K562 (cell line): ENCODE measurements around the gene SP6. TPM values are rescaled to one million over a fixed set of nuclear protein-coding genes. Genes with fewer than 3 reads are reported as not detected.

Experiments
- AFF4 ChIP-seq: sonication (generic); formaldehyde crosslinking; IDR thresholded peaks from 2 replicates; pipeline ENCODE4 v1.8.0; 2023; ENCODE audit warnings: mild to moderate bottlenecking, missing genetic modification reagents
- CBX5 ChIP-seq: IDR thresholded peaks from 2 replicates; pipeline ENCODE4 v1.6.1; 2014; ENCODE audit warnings: low read depth, borderline replicate concordance
- EZH2 ChIP-seq: IDR thresholded peaks from 2 replicates; pipeline ENCODE4 v1.6.1; 2012; ENCODE audit warnings: low read depth, mild to moderate bottlenecking, inconsistent platforms, low read length, borderline replicate concordance
- KHSRP ChIP-seq: fragments of 450-650 bp; IDR thresholded peaks from 2 replicates; pipeline ENCODE4 v1.6.1; 2017
- LEF1 ChIP-seq: fragments of 450-650 bp; IDR thresholded peaks from 2 replicates; pipeline ENCODE4 v1.6.1; 2016; ENCODE audit warnings: mild to moderate bottlenecking
- MCM3 ChIP-seq: fragments of 450-650 bp; IDR thresholded peaks from 2 replicates; pipeline ENCODE4 v1.6.1; 2016
- MYBL2 ChIP-seq, 2 experiments: fragments of 450-650 bp in 1 of 2; sonication (generic) in 1 of 2; formaldehyde crosslinking in 1 of 2; IDR thresholded peaks; 2 replicates each; pipeline versions ENCODE4 v1.6.1 to v1.8.1; 2017 to 2022; ENCODE audit warnings: borderline replicate concordance in 1 of 2, inconsistent platforms in 1 of 2, low read depth in 1 of 2, mild to moderate bottlenecking in 1 of 2, missing genetic modification reagents in 1 of 2, moderate library complexity in 1 of 2
- PCBP2 ChIP-seq: fragments of 200-400 bp; formaldehyde crosslinking; IDR thresholded peaks from 2 replicates; pipeline ENCODE4 v1.6.1; 2018; ENCODE audit warnings: low read length, low read depth, mild to moderate bottlenecking, moderate library complexity; ENCODE audit not compliant: poor library complexity, severe bottlenecking
- PML ChIP-seq: IDR thresholded peaks from 2 replicates; pipeline ENCODE4 v1.6.1; 2012; ENCODE audit warnings: low read length, inconsistent platforms
- RBFOX2 ChIP-seq: fragments of 200-400 bp; formaldehyde crosslinking; IDR thresholded peaks from 2 replicates; pipeline ENCODE4 v1.6.1; 2017; ENCODE audit warnings: low read depth, mild to moderate bottlenecking, low read length, moderate library complexity
- RUNX1 ChIP-seq: sonication (generic); IDR thresholded peaks from 2 replicates; pipeline ENCODE4 v1.6.1; 2016; ENCODE audit warnings: antibody characterized with exemption, low read depth
- SRSF7 ChIP-seq: fragments of 200-400 bp; formaldehyde crosslinking; optimal IDR thresholded peaks from 2 replicates; pipeline ENCODE3; 2017; ENCODE audit warnings: mild to moderate bottlenecking, low read depth, low read length
- TCF7L2 ChIP-seq: fragments of 150-350 bp; IDR thresholded peaks from 2 replicates; pipeline ENCODE4 v1.6.1; 2016; ENCODE audit warnings: low read depth, mild to moderate bottlenecking, low read length, moderate library complexity
- TFAM ChIP-seq: fragments of 250-450 bp; sonication (Bioruptor Pico); conservative IDR thresholded peaks from 2 replicates; pipeline ENCODE4 v1.5.0; 2021; ENCODE audit warnings: mild to moderate bottlenecking, moderate library complexity
- ZBED1 ChIP-seq: IDR thresholded peaks from 2 replicates; pipeline ENCODE4 v1.6.1; 2014
- ZNF217 ChIP-seq: sonication (generic); formaldehyde crosslinking; IDR thresholded peaks from 2 replicates; pipeline ENCODE4 v1.8.0; 2022; ENCODE audit warnings: mild to moderate bottlenecking, missing genetic modification reagents
- ZNF277 ChIP-seq: fragments of 250-450 bp; sonication (Bioruptor Pico); IDR thresholded peaks from 2 replicates; pipeline ENCODE4 v1.8.0; 2022; ENCODE audit warnings: inconsistent platforms, mild to moderate bottlenecking, moderate library complexity, borderline replicate concordance
- ZNF561 ChIP-seq: fragments of 450-650 bp; formaldehyde crosslinking; conservative IDR thresholded peaks from 2 replicates; pipeline ENCODE4 v1.4.0; 2020; ENCODE audit warnings: mild to moderate bottlenecking, moderate library complexity
- ZNF583 ChIP-seq: fragments of 250-450 bp; sonication (Bioruptor Pico); IDR thresholded peaks from 2 replicates; pipeline ENCODE4 v1.4.0; 2020
- ZNF609 ChIP-seq: sonication (generic); formaldehyde crosslinking; IDR thresholded peaks from 2 replicates; pipeline ENCODE4 v1.8.1; 2023; ENCODE audit warnings: missing genetic modification reagents, mild to moderate bottlenecking, borderline replicate concordance
- polyA plus RNA-seq, 8 experiments: library from polyadenylated mRNA; depleted of rRNA in 4 of 8; stranded (reverse) in 5 of 8; unstranded in 3 of 8; fragments of >200 nt; fragmentation: Nextera tagmentation in 2 of 8; fragmentation: Illumina TruSeq in 1 of 8; extraction: Ambion mirVana in 2 of 8; extraction: Trizol in 1 of 8; gene quantifications; 2 replicates each; pipeline versions ENCODE4 v1.2.1 to v1.2.3, GENCODE V29; 2011 to 2014; ENCODE audit warnings: inconsistent platforms in 1 of 8, missing spikeins in 1 of 8
- total RNA-seq, 7 experiments: library from RNA; depleted of rRNA in 6 of 7; stranded (reverse); fragments of >200 nt in 6 of 7; fragmentation: Illumina TruSeq in 2 of 7; extraction: Trizol in 2 of 7; gene quantifications; 2 replicates each; pipeline versions ENCODE4 v1.2.1 to v1.2.3, GENCODE V29; 2011 to 2021; ENCODE audit warnings: low replicate concordance in 1 of 7

Gene SP6
- total and polyA plus RNA-seq, 9 of the 15 experiments (the other 6 are each of a cell fraction or from before 2014, with no cell fraction given): 0.11 to 7.9 (median 2.2) TPM

DNA sequence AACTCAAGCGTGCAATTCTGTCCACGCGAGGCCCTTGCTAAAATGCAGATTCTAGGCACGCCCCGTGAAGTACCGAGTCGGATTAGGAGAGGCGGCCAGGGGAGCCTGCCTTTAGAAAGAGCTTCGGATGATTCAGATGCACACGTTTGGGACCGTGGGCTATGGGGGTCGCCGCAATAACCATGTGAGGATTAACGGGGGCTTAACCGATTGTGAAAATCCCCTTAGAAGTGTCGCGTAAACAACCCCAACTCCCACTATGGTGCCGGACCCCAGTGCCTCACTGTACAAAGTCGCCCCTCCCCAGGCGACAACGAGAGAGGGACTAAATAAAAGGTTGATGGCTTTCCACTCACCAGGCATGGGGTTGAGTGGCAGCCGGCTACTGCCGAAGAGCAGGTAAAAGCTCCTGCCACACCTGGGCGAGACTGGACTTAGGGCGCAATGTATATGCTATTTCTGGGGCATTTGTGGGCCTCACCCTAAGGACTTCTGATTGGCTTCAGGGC is 44.4 kb upstream of the SP6 start (continued):
- TF ChIP-seq ZBED1 (no peak), LEF1 (no peak), RBFOX2 (0 out of 2 replicates have a peak, but pooled peaks have one; percentile 23), CBX5 (no peak), EZH2 (no peak), ZNF583 (CRISPR knock-in tag) (peak; percentile 35; the same call in 1 of the 2 replicates), TCF7L2 (no peak), MYBL2 (IDR thresholded peaks at IDR 0.05; ENCODE audit: low read depth) (no peak), MYBL2 (CRISPR knock-in tag; IDR thresholded peaks at IDR 0.05; ENCODE audit: borderline replicate concordance) (no peak), PML (peak; percentile 83), TFAM (CRISPR knock-in tag) (no peak), ZNF217 (CRISPR knock-in tag) (no peak), AFF4 (CRISPR knock-in tag) (peak; percentile 69; the same call in 1 of the 2 replicates), RUNX1 (no peak), KHSRP (no peak), ZNF609 (no peak), PCBP2 (no peak), SRSF7 (no peak), MCM3 (no peak), ZNF277 (CRISPR knock-in tag) (no peak), ZNF561 (CRISPR knock-in tag) (no peak)
